ENCODE measurements around the gene GSDME.

DNA sequence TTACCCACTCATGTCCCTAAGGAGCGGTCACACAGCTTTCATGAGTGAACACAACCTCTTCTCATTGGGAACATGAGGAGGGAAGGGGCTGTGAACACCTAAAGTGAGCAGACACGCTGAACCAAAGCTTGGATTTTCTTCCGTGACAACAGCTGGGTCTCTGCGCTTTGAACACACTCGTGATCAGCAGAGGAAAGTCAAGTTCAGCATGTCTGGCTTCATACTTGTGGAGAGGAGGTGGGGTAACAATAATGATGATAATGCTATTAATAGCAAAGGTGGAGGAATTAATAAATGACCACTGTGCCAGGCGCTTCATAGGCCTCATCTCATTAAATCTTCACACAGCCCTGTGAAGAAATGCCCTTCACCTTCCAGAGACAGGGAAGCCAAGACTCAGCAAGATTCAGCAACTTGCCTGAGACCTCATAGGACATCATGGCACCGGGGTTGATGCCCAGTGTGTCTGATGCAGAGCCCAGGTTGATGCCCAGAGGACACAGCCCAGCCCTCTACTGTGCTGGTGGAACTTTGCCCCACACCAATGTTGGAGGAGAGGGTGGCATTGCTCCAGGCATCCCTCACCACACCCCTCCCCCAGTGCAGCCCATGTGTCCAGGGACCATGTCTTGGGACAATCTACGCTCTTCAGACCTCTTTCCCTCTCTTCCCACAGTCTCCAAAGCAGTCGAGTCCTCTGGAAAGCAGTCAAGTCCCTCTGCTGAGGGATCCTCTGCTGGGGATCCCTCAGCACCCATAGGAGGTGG is 40.6 kb downstream of the GSDME start:
- no peak for TF ChIP-seq POLR2A (IDR thresholded peaks at IDR 0.05)
- TF ChIP-seq, protein P1, sequence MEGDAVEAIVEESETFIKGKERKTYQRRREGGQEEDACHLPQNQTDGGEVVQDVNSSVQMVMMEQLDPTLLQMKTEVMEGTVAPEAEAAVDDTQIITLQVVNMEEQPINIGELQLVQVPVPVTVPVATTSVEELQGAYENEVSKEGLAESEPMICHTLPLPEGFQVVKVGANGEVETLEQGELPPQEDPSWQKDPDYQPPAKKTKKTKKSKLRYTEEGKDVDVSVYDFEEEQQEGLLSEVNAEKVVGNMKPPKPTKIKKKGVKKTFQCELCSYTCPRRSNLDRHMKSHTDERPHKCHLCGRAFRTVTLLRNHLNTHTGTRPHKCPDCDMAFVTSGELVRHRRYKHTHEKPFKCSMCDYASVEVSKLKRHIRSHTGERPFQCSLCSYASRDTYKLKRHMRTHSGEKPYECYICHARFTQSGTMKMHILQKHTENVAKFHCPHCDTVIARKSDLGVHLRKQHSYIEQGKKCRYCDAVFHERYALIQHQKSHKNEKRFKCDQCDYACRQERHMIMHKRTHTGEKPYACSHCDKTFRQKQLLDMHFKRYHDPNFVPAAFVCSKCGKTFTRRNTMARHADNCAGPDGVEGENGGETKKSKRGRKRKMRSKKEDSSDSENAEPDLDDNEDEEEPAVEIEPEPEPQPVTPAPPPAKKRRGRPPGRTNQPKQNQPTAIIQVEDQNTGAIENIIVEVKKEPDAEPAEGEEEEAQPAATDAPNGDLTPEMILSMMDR (IDR thresholded peaks at IDR 0.05 in 4 of 5, conservative IDR thresholded peaks at IDR 0.05 in 1 of 5): no peak
